Measurements from ENCODE around the gene TNIK. TPM values are rescaled to one million over a fixed set of nuclear protein-coding genes. Genes with fewer than 3 reads are reported as not detected.
"Not testable (repeated sequence)": the region's sequence is repeated elsewhere in the genome, so short reads cannot be mapped to it uniquely, and the experiment has no call there.

Gene TNIK
- total and polyA plus RNA-seq, 10 of the 15 experiments (the other 5 are each of a cell fraction or from before 2014, with no cell fraction given) = 13.9 to 74.3 (median 48.2) TPM

GRCh38 chr3:171424063-171424462 is 36.1 kb downstream of the TNIK start:
- FAIRE-seq; intact Hi-C loops (cut with micrococcal nuclease; ENCODE audit: unreplicated experiment); SMC1A ChIA-PET (ENCODE audit: uncharacterized antibody, unreplicated experiment); RAD21 ChIA-PET (ENCODE audit: unreplicated experiment); DNase-seq (ENCODE audit: low read depth, low spot score); H3K9ac ChIP-seq (ENCODE audit: control insufficient read depth, insufficient read depth, low read length); BruUV-seq (replicated peaks); H3K4me3 ChIP-seq; H3K9me3 ChIP-seq (replicated peaks; ENCODE audit: control insufficient read depth, insufficient read depth, low read length); H3K27me3 ChIP-seq (replicated peaks in 1 of 2; ENCODE audit: control insufficient read depth in 2 of 2, insufficient read depth in 2 of 2, low read length in 1 of 2); H3K36me3 ChIP-seq (ENCODE audit: control insufficient read depth in 2 of 2, insufficient read depth in 2 of 2, low read length in 1 of 2); H3K27ac ChIP-seq (ENCODE audit: control insufficient read depth, insufficient read depth); H3K4me1 ChIP-seq (ENCODE audit: control insufficient read depth, insufficient read depth, low read length); ATAC-seq; H3K4me2 ChIP-seq (ENCODE audit: control insufficient read depth, insufficient read depth); H4K20me1 ChIP-seq (ENCODE audit: control insufficient read depth, insufficient read depth); in situ Hi-C loops (cut with MboI); CTCF ChIA-PET; POLR2A ChIA-PET; H2AFZ ChIP-seq (ENCODE audit: control insufficient read depth, low read depth, low read length): not testable (repeated sequence)
- 67% methylated on average over 2 of the region's 2 CpGs for WGBS (ENCODE audit: insufficient coverage, insufficient replicate concordance, low lambda C conversion rate, missing lambda C conversion rate)
- peaks cover 75% of the 10 kb centered on the region for H3K79me2 ChIP-seq (ENCODE audit: control insufficient read depth, insufficient read depth, low read length)

DNA sequence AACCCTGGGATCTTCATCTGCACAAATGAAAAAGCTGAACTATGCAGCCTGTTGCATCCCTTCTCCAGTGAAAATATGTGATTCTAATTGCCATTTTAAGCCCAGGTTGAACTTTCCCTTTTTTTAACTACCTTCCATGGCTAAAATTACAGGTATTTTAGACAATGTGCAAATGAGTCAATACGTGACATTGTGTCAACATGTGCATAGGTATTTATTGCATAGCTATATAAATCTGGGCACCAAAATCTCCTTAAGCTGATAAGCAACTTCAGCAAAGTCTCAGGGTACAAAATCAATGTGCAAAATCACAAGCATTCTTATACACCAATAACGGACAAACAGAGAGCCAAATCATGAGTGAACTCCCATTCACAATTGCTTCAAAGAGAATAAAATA is 37.4 kb downstream of the TNIK start:
- ChIA-PET POLR2A (interaction anchor here (0.8 to 1.2 kb wide), 2 partner anchors 10 to 29 kb away, joined by 3 read pairs; no protein-coding TSS in a partner anchor), CTCF (interaction anchor here (1.2 to 1.4 kb wide), 2 partner anchors 9 to 13 kb away, joined by 3 read pairs; no protein-coding TSS in a partner anchor), RAD21 (ENCODE audit: unreplicated experiment) (interaction anchor here (0.8 to 1.6 kb wide), 5 partner anchors 15 to 73 kb away, joined by 3 to 4 read pairs (median 3); no protein-coding TSS in a partner anchor), SMC1A (ENCODE audit: uncharacterized antibody, unreplicated experiment) (interaction anchor here (0.9 to 3.1 kb wide), 5 partner anchors 11 to 236 kb away, joined by 3 to 17 read pairs (median 3); no protein-coding TSS in a partner anchor)
- FAIRE-seq; H3K27ac ChIP-seq (ENCODE audit: control insufficient read depth, insufficient read depth); H3K27me3 ChIP-seq (replicated peaks in 1 of 2; ENCODE audit: control insufficient read depth in 2 of 2, insufficient read depth in 2 of 2, low read length in 1 of 2); H3K4me1 ChIP-seq (ENCODE audit: control insufficient read depth, insufficient read depth, low read length); in situ Hi-C loops (cut with MboI); BruUV-seq (replicated peaks); intact Hi-C loops (cut with micrococcal nuclease; ENCODE audit: unreplicated experiment); ATAC-seq; H3K4me3 ChIP-seq; H4K20me1 ChIP-seq (ENCODE audit: control insufficient read depth, insufficient read depth); DNase-seq (ENCODE audit: low read depth, low spot score); H2AFZ ChIP-seq (ENCODE audit: control insufficient read depth, low read depth, low read length); H3K9ac ChIP-seq (ENCODE audit: control insufficient read depth, insufficient read depth, low read length); H3K9me3 ChIP-seq (replicated peaks; ENCODE audit: control insufficient read depth, insufficient read depth, low read length); H3K4me2 ChIP-seq (ENCODE audit: control insufficient read depth, insufficient read depth); H3K36me3 ChIP-seq (ENCODE audit: control insufficient read depth in 2 of 2, insufficient read depth in 2 of 2, low read length in 1 of 2): not testable (repeated sequence)
- peaks cover 75% of the 10 kb centered on the region for H3K79me2 ChIP-seq (ENCODE audit: control insufficient read depth, insufficient read depth, low read length)
- 53% methylated on average over 2 of the region's 2 CpGs for WGBS (ENCODE audit: insufficient coverage, insufficient replicate concordance, low lambda C conversion rate, missing lambda C conversion rate)

All from GM12878 (cell line).